ENCODE results near the gene CDC5L. TPM values are rescaled to one million over a fixed set of nuclear protein-coding genes. Genes with fewer than 3 reads are reported as not detected.

CDC5L gene
- total RNA-seq (2014; rRNA removed; shearing (Covaris generic)) (20.4 and 22.3 TPM in 2 replicates), polyA plus RNA-seq (2016; fragmentation: Nextera tagmentation; extraction: Ambion mirVana) (15.3 and 15.9 TPM in 2 replicates)

DNA sequence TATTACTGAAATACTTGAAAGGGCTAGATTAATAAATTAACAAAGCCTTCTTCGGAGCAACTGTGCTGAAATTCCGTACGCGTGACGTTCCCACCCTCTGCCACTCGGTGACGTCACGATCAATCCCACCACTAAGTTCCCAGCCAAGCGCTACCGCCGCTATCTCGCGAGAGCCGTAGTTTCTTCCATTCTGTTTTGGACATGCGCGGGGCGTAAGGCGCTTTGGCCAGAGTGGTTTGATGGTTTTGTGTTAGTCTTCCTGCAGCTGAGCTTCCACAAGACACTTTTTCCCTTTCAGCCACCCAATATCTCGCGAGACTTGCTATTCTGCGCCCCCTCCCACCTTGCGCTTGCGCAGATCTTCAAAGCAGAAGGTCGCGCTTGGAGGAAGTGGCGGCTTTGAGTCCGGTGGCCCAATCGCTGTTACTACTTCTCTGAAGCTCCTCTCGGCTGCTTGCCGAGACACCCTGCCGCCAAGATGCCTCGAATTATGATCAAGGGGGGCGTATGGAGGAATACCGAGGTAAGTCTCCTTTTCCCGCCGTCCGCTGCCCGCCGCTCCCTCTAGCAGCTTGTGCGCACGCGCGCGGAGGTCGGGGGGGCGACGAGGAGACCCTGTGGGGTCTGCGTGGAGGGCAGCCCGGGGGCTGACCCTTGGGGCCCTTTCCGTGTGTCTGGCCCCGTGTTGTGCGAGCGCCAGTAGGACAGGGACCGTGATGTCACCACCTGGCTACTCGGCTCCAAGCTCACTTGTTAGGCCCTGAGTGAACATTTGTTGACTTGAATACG is at the start of gene CDC5L:
Gene CDC5L (plus strand): TSS at position 361 of the 789 bp plus-strand sequence. CDS start 118 bp downstream, at position 479.
- Histone ChIP-seq H3K36me3 (ENCODE audit: low read depth) (peaks cover 13% of the 10 kb centered on the region), H3F3A (ENCODE audit: insufficient read depth) (peaks cover 11% of the 10 kb centered on the region), H4K20me1 (ENCODE audit: insufficient read depth) (peaks cover 6% of the 10 kb centered on the region; the same call in 1 of the 2 replicates), H3K79me2 (ENCODE audit: insufficient read depth) (peaks cover 42% of the 10 kb centered on the region), H3K9me3 (ENCODE audit: low read depth) (no peaks in the 10 kb centered on the region), H3K27ac (peak within 1 kb of the TSS; percentile 95), H3K4me1 (ENCODE audit: insufficient read depth) (peaks cover 27% of the 10 kb centered on the region), H3K9ac (peak within 1 kb of the TSS; percentile 91), H3K27me3 (replicated peaks; ENCODE audit: insufficient read depth) (no peaks in the 10 kb centered on the region), H2AFZ (peak within 1 kb of the TSS; percentile 96), H3K4me2 (ENCODE audit: unreplicated experiment) (peak within 1 kb of the TSS; percentile 98), H3K4me3 (peak within 1 kb of the TSS; percentile 93), H3K9me2 (ENCODE audit: insufficient read depth) (no peaks in the 10 kb centered on the region)
- in situ Hi-C loops (cut with MboI) = no loop called here
- DNase-seq = peak; percentile 98
- TF ChIP-seq EZH2 (IDR thresholded peaks at IDR 0.05; ENCODE audit: insufficient read depth, poor library complexity, severe bottlenecking) (no peak), EZH2phosphoT487 (IDR thresholded peaks at IDR 0.05; ENCODE audit: insufficient read depth, low read depth) (no peak)
- 0% methylated on average over 47 to 53 of the region's 56 CpGs for WGBS, 2 experiments (ENCODE audit: low coverage in 1 of 2, low lambda C conversion rate in 2 of 2, missing lambda C conversion rate in 2 of 2)

DNA sequence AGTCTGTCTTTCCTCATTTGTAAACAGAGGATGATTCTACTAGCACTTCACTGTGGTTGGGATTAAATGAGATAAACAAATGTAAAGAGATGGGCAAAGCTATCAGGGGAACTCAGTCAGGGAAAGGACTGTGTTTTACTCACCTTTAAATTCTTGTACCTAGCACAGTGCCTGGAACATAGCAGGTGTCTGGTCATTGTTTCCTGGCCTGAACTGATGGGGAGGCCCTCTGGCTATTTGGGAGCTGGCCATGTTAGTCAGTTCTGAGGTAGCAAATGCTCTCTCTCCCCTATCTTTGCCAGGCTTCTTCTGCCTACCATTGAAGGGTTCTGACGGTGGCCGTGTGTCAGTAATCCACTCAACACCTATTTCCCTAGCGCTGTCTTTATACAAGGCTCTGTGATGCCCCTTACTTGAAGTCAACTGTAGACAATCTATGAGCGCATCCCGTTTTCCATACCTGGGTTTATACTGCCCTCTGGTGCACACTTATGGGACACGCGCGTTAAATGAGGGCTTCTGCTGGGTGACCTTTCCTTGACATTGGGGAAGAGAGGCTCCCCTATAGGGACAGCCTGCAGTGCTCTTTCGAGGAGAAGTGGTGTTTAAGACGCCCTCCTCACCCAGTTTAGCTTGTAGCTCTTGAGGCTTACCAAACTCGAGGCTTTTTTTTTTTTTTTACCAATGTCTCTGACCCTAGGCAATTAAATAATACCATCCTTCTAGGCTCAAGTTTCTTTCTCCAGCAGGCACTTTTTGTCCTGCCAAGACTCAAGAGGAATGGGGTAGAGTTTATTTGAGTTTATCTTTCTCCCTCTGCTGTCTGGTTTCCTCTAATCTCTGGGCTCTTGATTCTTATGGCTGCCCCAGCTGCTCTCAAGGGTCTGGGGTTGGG is 49.0 kb upstream of the CDC5L start:
- Histone ChIP-seq H3K9me2 (ENCODE audit: insufficient read depth) (no peaks in the 10 kb centered on the region), H3K27ac (no peak overlapping the region), H3K36me3 (ENCODE audit: low read depth) (no peaks in the 10 kb centered on the region), H3F3A (ENCODE audit: insufficient read depth) (no peaks in the 10 kb centered on the region), H3K4me3 (no peak overlapping the region), H3K4me1 (ENCODE audit: insufficient read depth) (no peaks in the 10 kb centered on the region), H3K9ac (no peak overlapping the region), H3K9me3 (ENCODE audit: low read depth) (no peaks in the 10 kb centered on the region), H3K27me3 (replicated peaks; ENCODE audit: insufficient read depth) (peaks cover 28% of the 10 kb centered on the region), H4K20me1 (ENCODE audit: insufficient read depth) (no peaks in the 10 kb centered on the region), H3K4me2 (ENCODE audit: unreplicated experiment) (no peak overlapping the region), H2AFZ (no peak overlapping the region), H3K79me2 (ENCODE audit: insufficient read depth) (no peaks in the 10 kb centered on the region)
- in situ Hi-C loops (cut with MboI) = loop anchor here (5.0 kb wide), 1 partner anchor 66 kb away; the partner anchor contains the start of gene TMEM151B
- TF ChIP-seq EZH2phosphoT487 (IDR thresholded peaks at IDR 0.05; ENCODE audit: insufficient read depth, low read depth) (no peak), EZH2 (IDR thresholded peaks at IDR 0.05; ENCODE audit: insufficient read depth, poor library complexity, severe bottlenecking) (no peak)
- 1 to 3% methylated on average over 11 of the region's 11 CpGs for WGBS, 2 experiments (ENCODE audit: low coverage in 1 of 2, low lambda C conversion rate in 2 of 2, missing lambda C conversion rate in 2 of 2)
- DNase-seq = peak; percentile 77

GRCh38 chr6:44339301-44339700 is 48.2 kb upstream of the CDC5L start:
- Histone ChIP-seq H3K27me3 (replicated peaks; ENCODE audit: insufficient read depth) (peaks cover 37% of the 10 kb centered on the region), H3F3A (ENCODE audit: insufficient read depth) (no peaks in the 10 kb centered on the region), H3K4me2 (ENCODE audit: unreplicated experiment) (no peak overlapping the region), H4K20me1 (ENCODE audit: insufficient read depth) (no peaks in the 10 kb centered on the region), H3K9me3 (ENCODE audit: low read depth) (no peaks in the 10 kb centered on the region), H3K27ac (no peak overlapping the region), H3K4me1 (ENCODE audit: insufficient read depth) (no peaks in the 10 kb centered on the region), H3K36me3 (ENCODE audit: low read depth) (no peaks in the 10 kb centered on the region), H3K9ac (no peak overlapping the region), H3K4me3 (no peak overlapping the region), H3K9me2 (ENCODE audit: insufficient read depth) (no peaks in the 10 kb centered on the region), H3K79me2 (ENCODE audit: insufficient read depth) (no peaks in the 10 kb centered on the region), H2AFZ (no peak overlapping the region)
- DNase-seq = no peak
- in situ Hi-C loops (cut with MboI) = loop anchor here (5.0 kb wide), 1 partner anchor 67 kb away; the partner anchor contains the start of gene TMEM151B
- WGBS, 2 experiments (ENCODE audit: low coverage in 1 of 2, low lambda C conversion rate in 2 of 2, missing lambda C conversion rate in 2 of 2) = 74 to 75% methylated on average over 5 of the region's 5 CpGs
- TF ChIP-seq EZH2phosphoT487 (IDR thresholded peaks at IDR 0.05; ENCODE audit: insufficient read depth, low read depth) = no peak
- TF ChIP-seq EZH2 (IDR thresholded peaks at IDR 0.05; ENCODE audit: insufficient read depth, poor library complexity, severe bottlenecking) = no peak

Measured in GM23248 (cell line).